ENCODE results near the gene EIF4G3.
"Not testable (repeated sequence)": the region's sequence is repeated elsewhere in the genome, so short reads cannot be mapped to it uniquely, and the experiment has no call there.

Gene EIF4G3

DNA sequence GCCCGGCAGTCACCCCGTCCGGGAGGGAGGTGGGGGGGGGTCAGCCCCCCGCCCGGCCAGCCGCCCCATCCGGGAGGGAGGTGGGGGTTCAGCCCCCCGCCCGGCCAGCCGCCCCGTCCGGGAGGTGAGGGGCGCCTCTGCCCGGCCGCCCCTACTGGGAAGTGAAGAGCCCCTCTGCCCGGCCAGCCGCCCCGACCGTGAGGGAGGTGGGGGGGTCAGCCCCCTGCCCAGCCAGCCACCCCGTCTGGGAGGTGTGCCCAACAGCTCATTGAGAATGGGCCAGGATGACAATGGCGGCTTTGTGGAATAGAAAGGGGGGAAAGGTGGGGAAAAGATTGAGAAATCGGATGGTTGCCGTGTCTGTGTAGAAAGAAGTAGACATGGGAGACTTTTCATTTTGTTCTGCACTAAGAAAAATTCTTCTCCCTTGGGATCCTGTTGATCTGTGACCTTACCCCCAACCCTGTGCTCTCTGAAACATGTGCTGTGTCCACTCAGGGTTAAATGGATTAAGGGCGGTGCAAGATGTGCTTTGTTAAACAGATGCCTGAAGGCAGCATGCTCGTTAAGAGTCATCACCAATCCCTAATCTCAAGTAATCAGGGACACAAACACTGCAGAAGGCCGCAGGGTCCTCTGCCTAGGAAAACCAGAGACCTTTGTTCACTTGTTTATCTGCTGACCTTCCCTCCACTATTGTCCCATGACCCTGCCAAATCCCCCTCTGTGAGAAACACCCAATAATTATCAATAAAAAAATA is 152.4 kb downstream of the EIF4G3 start:
- not testable (repeated sequence) for DNase-seq

DNA sequence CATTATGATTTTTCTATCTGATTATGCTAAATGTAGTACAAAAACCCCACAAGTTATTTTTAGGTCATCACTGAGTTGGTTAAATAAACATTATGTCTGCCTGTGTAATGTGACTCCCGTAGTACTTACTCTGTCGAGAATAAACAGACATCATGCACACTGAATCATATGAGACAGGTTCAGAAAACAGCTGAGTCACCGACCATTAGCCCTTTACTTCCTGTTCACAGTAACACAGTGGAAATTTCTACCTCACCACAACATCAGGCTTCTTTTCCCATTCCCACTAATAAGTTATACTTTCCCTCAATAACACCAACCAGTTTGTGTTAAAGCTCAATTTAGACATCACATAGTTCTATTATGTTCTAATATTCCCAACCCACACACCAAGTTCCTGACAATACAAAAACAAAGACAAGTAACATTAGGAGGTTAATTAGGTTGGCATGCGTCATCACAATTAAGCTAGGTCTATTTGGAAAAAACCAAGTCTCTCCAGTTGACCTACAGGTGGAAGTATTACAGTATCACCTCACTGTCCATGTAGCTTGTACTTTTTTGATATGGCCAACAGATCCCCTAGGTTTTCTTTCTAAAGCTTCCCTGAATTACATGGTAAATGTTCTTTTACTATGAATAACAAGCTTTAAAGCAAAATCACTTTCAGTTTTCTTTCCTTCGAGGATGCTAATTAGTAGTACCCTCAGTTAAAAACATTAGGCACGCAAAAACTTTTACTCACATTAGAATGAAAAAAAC is 154.2 kb downstream of the EIF4G3 start:
- peak; percentile 53 for DNase-seq

DNA sequence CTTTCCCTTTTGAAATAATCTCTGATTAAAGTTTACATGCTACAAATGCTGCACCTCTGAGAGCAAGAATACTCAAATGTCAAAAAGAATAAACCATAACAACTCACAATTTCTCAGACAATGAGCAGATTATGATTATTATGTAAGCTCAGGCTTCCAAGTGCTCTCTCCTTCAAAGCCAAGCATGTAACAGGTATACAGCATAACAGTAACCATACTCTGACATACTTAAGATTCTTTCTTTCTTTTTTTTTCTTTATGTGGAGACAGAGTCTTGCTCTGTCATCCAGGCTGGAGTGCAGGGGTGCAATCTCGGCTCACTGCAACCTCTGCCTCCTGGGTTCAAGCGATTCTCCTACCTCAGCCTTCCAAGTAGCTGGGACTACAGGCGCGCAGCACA is 155.4 kb downstream of the EIF4G3 start:
- no peak for DNase-seq

DNA sequence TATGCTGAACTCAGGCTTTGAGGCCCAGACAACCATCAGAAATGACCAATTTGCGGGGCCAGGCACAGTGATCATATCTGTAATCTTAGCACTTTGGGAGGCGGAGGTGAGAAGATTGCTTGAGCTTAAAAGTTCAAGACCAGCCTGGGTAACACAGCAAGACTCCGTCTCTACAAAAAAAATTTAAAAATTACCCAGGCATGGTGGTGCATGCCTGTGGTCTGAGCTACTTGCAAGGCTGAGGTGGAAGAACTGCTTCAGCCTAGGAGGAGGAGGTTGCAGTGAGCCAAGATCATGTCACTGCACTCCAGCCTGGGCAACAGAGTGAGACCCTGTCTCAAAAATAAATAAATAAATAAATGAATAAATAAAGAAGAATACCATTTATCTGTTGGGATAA is 156.5 kb downstream of the EIF4G3 start:
- DNase-seq = no peak

DNA sequence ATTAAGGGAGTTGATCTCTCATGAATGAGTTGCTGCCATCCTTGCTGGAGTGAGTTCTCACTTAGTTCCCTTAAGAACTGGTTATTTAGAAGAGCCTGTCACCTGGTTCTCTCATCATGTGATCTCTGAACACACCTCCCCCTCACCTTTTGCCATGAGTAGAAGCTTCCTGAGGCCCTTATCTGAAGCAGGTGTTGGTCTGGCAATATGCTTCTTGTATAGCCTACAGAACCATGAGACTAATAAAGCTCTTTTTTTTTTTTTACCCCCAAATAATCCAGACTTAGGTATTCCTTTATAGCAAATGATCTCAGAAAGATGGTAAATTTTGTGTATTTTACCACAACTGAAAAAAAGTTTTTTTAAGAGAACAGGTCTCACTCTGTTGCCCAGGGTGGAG is 158.0 kb downstream of the EIF4G3 start:
- DNase-seq = no peak

DNA sequence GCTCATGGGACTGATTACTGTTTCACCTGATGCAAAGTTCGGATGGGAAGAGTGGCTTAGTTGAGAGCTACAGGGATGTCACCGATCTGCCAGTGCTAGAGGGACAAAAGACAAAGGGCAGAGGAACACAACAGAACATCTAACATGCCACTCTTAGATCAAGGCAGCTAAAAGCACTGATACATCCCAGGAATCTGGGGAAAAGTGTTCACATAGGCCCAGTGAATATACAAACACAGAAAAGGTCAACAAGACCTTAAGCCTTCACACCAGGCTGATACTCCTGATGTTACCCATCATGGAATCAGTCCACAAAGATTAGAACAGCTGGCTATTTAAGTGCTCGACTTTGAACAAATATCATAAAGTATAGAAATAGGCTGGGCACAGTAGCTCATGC is 163.2 kb downstream of the EIF4G3 start:
- DNase-seq = no peak

DNA sequence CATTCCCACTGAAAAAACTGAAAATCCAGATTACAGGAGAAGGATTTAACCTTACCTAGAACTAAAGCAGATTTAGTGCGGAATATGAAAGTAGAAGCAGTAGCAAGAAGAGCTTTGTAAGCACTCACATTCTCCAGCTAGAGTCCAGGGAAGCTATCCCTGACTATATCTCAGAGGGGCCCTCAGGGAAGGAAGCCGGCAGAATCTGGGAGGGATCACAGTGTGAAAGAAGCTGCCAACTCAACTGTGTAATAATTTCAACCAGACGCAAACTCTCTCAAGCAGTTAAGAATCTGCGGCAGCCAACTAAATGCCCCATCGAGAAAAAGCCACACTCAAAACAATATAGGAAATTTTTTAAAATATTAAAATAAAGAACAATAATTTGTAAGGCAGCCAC is 163.8 kb downstream of the EIF4G3 start:
- DNase-seq = no peak

DNA sequence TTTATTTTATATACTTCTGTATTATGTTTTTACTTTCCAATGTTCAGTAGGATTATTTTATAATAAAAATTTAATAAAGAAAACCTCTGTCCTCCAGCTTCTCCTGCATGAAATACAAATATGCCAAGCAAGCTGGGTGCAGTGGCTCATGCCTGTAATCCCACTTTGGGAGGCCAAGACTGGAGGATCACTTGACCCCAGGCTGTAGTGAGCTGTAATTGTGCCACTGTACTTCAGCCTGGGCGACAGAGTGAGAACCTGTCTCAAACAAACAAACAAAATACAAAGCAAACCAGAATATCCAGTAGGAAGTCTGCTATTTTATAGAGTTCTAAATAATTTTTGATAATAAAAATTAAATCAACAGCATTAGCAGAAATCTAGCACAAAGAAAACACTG is 168.8 kb downstream of the EIF4G3 start:
- DNase-seq = no peak

DNA sequence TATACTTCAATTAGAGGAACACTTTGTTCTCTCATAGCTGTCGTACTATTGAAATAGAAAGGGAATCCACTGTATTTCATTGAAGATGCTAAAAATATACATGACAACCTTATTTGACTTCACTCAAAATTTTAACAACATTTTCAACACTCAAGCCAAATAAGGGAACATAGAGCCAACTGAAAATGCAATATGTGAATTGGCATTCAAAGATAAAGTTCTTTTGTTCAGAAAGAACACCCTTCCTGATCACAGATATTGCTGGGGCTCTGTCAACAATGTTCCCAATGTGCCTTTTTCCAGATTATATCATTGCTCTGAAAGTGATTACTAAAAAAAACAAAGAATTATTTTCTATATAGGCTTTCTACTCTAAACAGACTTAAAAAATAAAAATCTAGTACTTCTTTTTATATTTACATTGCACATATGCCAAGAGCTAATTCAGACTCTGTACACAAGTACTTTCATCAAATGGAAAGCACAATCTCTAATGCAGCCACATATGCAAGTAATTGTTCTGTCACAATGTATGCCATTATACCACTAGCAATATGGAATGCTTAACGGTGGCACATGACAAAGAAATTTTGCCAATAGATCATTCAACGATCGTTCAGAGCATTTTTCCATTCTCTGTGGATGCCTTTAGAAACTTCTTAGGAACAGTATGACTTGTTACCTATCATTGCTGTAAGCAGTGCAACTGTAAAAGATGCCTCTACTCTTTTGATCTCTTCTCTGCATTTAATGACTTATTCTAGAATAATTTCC is 171.0 kb downstream of the EIF4G3 start:
- DNase-seq = no peak

DNA sequence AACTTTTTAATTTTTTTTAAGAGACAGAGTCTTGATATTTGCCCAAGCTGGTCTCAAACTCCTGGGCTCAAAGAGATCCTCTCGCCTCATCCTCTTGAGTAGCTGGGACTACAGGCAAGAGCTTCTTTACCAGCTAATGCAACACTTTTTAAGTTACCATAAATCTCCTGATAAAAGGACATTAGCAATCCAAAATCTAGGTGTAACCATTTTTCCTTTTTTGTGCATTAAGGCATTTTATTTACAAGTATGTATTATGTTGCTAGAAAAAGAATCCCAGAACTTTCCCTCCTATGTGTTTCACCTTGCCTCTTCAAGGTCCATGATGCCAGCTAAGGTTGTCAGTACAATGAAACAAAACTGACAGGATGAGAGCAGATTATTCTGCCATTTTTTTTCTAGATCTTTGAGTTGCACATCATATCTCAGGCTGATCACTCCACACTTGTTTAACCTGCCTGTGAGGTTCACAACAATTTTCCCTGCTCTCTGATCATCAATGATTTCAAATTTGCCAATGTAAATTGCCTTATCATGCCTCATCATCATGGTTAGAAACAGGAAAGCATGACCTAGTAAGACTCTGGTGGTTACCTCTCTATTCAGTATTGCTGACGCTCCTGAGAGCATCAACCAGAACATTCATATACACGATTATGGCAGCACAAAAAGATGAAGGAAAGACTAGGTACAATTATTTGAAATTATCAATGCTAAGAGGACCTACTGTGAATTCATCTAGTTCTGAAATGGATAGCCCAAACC is 173.2 kb downstream of the EIF4G3 start:
- DNase-seq = no peak

DNA sequence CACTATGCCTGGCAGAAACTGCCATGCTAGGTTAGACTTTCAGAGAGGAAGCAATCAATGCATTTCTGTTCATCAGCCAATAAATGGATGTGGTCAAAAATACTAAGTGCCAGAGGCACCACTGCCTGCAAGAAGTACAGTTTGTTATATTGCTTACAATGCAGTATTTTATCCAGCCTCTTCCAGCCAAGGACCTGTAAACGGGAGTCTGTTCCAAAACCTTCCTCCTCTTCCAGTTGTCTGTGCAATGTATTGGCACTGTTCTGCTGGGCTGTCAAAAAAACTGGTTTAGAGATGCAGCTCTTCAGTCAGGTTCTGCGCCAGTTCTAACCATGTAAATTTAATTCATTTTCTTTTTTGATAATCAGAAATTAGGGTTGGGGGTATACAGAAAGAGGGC is 175.7 kb downstream of the EIF4G3 start:
- DNase-seq = no peak

DNA sequence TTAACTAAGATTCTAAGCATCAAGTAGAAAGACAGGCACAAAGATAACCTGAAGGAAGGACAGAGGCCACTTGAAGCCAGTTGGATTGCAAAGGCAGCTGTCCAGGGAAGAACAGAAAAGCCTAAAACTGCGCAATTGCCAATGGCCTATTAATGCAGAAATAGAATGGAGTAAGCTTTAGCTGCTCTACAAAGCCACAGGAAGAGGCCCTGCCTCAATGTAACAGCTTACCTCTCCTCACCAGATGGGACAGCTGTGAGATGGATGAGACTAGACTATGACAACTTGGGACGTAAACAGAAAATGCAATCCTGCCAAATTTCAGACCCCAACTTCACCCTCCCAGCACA is 176.5 kb downstream of the EIF4G3 start:
- DNase-seq = no peak

DNA sequence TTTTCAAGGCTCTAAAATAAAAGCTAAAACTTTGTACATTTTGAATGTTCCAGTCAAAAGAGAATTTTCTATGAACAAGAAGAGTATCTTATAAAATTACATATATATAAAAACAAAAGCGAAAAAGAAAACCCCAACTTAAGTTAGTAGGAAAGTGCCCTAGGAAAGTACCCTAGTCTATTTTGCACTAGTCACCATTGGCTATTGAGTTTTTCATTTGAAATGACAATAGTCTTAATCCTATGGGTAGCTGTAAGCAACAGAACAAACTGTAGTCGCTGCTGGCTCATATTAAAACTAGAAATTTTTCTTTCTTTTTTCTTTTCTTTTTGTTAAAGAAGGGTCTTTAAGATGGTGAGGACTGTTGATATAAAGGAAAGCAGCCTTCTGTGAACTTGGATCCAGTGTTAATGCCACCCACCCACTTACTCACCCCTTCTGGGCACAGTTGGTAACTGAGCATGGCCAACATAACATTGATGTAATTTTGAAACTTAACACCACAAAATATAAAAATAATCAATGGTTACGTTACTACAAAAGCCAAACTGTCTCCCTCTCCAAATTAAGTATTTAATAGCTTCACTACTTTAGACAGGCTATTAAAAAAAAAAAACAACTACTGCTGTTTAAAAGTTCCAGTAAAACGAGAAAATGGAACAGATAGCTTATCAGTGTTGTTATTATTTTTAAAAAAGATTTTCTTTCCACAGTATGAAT is 177.0 kb downstream of the EIF4G3 start:
- DNase-seq = no peak

DNA sequence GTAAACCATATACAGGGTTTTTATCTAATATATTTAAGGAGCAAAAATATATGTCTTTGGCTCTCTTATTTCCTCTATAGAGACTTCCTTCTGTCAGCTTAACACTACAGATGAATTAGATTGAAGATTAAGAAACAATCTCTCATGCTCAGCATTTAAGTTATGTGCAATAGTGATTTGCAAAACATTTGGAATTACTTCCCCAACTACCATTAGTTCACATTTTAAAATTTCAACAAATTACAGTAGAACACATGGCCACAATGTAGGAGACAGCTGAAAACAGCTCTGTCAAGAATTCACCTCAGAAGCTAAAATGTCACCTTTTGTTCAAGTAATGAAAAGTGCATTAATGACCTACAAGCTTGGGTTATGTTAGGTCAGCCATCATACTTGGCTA is 177.9 kb downstream of the EIF4G3 start:
- no peak for DNase-seq

DNA sequence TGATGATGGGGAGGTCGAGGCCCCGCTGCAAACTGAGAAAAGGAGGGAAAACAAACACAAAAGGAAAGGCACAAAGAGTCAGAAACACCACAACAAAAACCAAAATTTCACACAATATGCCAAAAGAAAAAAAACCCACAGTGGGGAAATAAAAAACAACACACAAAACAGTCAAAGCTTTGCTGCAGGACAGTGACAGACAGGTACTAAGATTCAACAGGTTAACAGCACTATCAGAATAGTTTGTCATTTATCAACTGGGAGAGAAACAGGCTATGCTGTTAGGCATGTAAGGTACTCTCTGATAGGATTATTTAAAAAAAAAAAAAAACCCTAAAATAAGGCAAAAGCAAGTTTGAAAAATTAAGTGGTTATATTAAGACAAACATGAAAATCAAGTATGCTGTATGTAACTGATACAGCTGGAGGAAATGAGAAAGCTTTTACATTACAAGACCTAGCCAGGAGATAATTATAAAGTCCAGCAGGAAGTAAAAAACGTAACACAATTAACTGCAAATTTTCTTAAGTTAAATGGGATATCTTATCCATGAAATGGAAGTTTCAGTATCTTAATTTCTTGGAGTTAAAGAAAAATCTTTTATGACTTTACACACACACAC is 179.0 kb downstream of the EIF4G3 start:
- no peak for DNase-seq

DNA sequence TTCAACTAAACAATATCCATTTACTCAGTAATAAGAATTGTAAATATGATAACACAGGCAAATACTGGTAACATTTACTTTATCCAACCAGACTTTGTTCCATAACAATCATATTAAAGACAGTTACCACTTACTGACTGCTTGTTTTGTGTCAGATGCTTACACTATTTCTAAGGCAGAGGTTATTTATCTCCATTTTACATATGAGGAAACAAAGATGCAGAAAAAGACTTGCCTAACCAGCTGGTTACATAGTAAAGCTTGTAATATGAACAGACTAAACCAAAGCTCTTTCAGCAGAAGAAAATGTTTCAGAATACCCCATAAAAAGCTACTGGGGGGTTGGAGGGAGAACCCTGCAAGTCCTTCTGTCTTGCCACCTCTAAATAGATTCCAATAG is 180.1 kb downstream of the EIF4G3 start:
- no peak for DNase-seq

DNA sequence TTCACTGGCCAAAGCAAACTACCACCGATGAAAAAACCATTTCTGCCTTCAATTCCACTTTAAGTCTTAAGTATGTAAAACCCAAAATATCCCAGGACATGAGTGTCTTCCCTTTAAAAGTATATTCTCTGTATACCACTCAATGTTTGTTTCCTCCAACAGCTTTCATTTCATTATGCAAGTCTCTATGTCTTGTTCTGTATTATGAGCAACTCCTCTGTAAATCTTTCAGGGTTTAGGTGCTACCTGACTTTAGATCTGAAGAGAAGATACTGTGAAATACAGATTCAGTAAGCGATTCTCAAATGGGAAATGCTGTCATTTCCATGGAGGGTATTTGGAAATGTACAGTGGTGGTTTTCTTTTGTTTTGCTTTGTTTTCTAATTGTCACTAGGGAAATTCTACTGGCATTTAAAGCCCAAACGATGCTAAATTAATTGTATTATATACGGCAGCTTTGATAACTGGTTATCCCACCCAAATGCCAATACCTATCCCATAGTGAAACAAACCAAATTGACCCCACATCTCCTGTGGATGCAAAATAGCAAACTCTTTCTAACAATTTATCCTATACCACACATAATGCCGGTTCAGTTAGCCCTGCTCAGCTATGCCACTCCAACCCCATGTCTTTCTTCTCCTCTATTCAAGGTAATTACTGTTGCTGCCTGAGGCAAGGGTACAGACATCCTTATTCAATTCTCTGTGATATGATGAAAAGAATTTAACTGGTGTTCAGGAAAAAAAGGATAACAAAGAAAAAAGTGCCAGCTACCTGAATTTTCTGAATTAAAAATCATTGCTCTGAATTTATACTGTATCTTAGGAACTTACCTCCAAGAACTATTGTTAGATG is 182.8 kb downstream of the EIF4G3 start:
- DNase-seq = no peak

DNA sequence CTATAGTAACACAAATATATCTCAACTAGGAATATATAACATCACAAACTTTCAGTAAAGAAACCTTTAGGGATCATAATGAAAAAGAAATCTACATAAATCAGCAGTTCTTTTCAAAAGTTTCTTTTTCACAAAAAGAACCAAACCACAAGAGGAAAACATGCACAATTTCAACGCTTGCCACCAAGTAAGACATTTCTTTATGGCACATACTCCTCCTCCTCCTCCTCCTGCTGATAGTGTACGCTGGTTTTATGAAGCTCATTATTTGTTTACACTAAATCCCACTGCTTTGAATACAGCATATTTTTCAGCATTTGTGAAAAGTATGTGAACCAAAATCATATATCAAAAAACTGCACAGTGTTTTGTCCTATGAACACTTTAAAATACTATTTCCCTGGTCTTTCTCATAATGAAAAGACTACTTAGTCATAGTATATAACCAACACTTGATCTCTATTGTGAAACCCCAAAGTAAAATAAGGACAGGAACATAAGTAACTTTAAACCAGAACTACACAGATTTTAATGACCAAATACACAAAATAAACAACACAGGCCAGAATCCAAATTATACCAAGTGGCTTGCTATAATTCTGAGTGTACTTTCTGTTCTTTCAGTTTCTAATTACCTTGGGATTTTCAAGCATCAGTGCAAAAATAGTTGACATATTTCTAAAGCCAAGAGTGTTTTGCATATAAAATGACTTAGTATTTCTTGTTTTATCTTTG is 184.2 kb downstream of the EIF4G3 start:
- DNase-seq = no peak

DNA sequence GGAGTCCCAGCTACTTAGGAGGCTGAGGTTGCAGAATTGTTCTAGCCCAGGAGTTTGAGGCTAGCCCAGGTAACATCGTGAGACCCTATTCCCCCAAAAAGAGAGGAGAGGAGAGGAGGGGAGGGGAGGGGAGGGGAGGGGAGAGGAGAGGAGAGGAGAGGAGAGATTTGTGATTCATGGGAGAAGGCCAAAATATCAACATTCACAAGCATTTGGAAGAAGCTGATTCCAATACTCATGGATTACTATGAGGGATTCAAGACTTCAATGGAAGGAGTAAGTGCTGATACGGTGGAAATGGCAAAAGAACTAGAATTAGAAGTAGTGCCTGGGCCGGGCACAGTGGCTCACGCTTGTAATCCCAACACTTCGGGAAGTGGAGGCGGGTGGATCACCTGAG is 187.8 kb downstream of the EIF4G3 start:
- no peak for DNase-seq

Data from stimulated activated CD4-positive, alpha-beta T cell treated with anti-CD3 and anti-CD28 coated beads, Interleukin-4, amount 100 ng/mL, for 24 hours (primary cell).